GM08714 (cell line): Measurements from ENCODE around the gene CYB5A.
"Not testable (repeated sequence)": the region's sequence is repeated elsewhere in the genome, so short reads cannot be mapped to it uniquely, and the experiment has no call there.

ENCODE experiments used
- H3K4me3 ChIP-seq: fragments of 200-500 bp; sonication (Bioruptor generic); 2 replicates; pipeline ENCODE4 v1.5.1; 2014; ENCODE audit warnings: mild to moderate bottlenecking, low read length, inconsistent platforms
- ZNF274 ChIP-seq: IDR thresholded peaks from 2 replicates; pipeline ENCODE4 v1.6.1; 2012; ENCODE audit warnings: mild to moderate bottlenecking, low read depth, low read length

The CYB5A gene

GRCh38 chr18:74286856-74287255, 4.9 kb downstream of the CYB5A start:
- TF ChIP-seq ZNF274: no peak
- H3K4me3 ChIP-seq: no peak overlapping the region

GRCh38 chr18:74286106-74286855, 5.5 kb downstream of the CYB5A start:
- no peak overlapping the region for H3K4me3 ChIP-seq
- no peak for TF ChIP-seq ZNF274

- not testable (repeated sequence) for H3K4me3 ChIP-seq
These were observed 6.2 kb downstream of the CYB5A start for GRCh38 chr18:74285583-74285982.

GRCh38 chr18:74284980-74285355, 6.8 kb downstream of the CYB5A start:
- TF ChIP-seq ZNF274: no peak
- H3K4me3 ChIP-seq: no peak overlapping the region

- no peak overlapping the region for H3K4me3 ChIP-seq
- no peak for TF ChIP-seq ZNF274
These were observed 7.4 kb downstream of the CYB5A start for GRCh38 chr18:74284191-74284979.

- TF ChIP-seq ZNF274: no peak
- H3K4me3 ChIP-seq: no peak overlapping the region
These were observed 8.1 kb downstream of the CYB5A start for GRCh38 chr18:74283646-74284045.

GRCh38 chr18:74282755-74283554, 8.8 kb downstream of the CYB5A start:
- H3K4me3 ChIP-seq: no peak overlapping the region
- no peak for TF ChIP-seq ZNF274

- H3K4me3 ChIP-seq: no peak overlapping the region
- TF ChIP-seq ZNF274: no peak
These were observed 9.6 kb downstream of the CYB5A start for GRCh38 chr18:74281980-74282754.

GRCh38 chr18:74281011-74281979, 10.5 kb downstream of the CYB5A start:
- H3K4me3 ChIP-seq: no peak overlapping the region
- TF ChIP-seq ZNF274: no peak

GRCh38 chr18:74278983-74279382, 12.8 kb downstream of the CYB5A start:
- TF ChIP-seq ZNF274: no peak
- H3K4me3 ChIP-seq: no peak overlapping the region

GRCh38 chr18:74278058-74278457, 13.7 kb downstream of the CYB5A start:
- TF ChIP-seq ZNF274: no peak
- H3K4me3 ChIP-seq: no peak overlapping the region

GRCh38 chr18:74277296-74277695, 14.5 kb downstream of the CYB5A start:
- no peak overlapping the region for H3K4me3 ChIP-seq
- no peak for TF ChIP-seq ZNF274

GRCh38 chr18:74276609-74277008, 15.2 kb downstream of the CYB5A start:
- no peak overlapping the region for H3K4me3 ChIP-seq
- TF ChIP-seq ZNF274: no peak
